GM13977 (cell line): ENCODE data around the gene CRYGB.
"Not testable (repeated sequence)": the region's sequence is repeated elsewhere in the genome, so short reads cannot be mapped to it uniquely, and the experiment has no call there.

ENCODE experiments used
- DNase-seq: peaks from one replicate; pipeline ENCODE4 v3.0.0; 2012; ENCODE audit warnings: low spot score
- CTCF ChIP-seq: IDR thresholded peaks from 2 replicates; pipeline ENCODE4 v1.5.1; 2012; ENCODE audit warnings: mild to moderate bottlenecking, control low read depth; ENCODE audit not compliant: insufficient read depth; ENCODE audit errors: extremely low read depth, missing control alignments
- in situ Hi-C: fragments of 300-500 bp; cut with MboI; formaldehyde crosslinking; loops from one replicate; pipeline ENCODE4 v1.12.0; 2022; ENCODE audit warnings: low sequenced_read_pairs, low pct_unique_long_range_greater_than_20kb, mixed read lengths, inconsistent platforms; ENCODE audit not compliant: unreplicated experiment

The CRYGB gene

GRCh38 chr2:208134928-208135586 lies 10.9 kb downstream of the CRYGB start:
- no peak for DNase-seq
- in situ Hi-C loops: no loop called here
- TF ChIP-seq CTCF: no peak

- DNase-seq: no peak
- in situ Hi-C loops: no loop called here
Measured at GRCh38 chr2:208130712-208131110, 15.2 kb downstream of the CRYGB start.

GRCh38 chr2:208129744-208130711 lies 15.9 kb downstream of the CRYGB start, which contains the start of gene CRYGC:
Gene CRYGC (minus strand): TSS chr2:208129828. CDS start chr2:208129792, 36 bp downstream.
- in situ Hi-C loops: no loop called here
- DNase-seq: no peak
- no peak for TF ChIP-seq CTCF

More at GRCh38 chr2:208130712-208131110, 15.2 kb downstream of the CRYGB start:
- no peak for TF ChIP-seq CTCF

GRCh38 chr2:208128136-208128535 lies 17.8 kb downstream of the CRYGB start:
- in situ Hi-C loops: no loop called here
- no peak for DNase-seq
- no peak for TF ChIP-seq CTCF

GRCh38 chr2:208127090-208127489 lies 18.9 kb downstream of the CRYGB start:
- no peak for DNase-seq
- no peak for TF ChIP-seq CTCF
- in situ Hi-C loops: no loop called here

DNA sequence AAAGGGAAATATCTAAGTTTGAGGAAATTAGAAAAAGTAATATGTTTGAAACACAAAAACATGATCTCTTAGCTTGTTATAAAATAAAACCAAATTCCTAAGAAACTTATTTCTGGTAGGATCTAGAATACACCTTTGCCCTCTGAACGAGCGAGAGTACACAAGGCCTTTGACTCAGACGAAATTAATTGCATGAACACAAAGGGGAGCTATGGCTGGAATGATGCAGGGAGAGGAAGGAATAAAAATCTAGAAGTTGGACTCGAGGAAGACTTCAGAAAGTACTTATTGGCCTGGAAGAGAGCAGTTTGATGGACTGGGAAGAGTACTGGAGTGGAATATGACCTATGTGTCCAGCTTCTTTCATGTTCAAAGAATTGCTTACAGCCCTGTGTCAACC lies 20.7 kb downstream of the CRYGB start:
- TF ChIP-seq CTCF: no peak
- in situ Hi-C loops: no loop called here
- no peak for DNase-seq

DNA sequence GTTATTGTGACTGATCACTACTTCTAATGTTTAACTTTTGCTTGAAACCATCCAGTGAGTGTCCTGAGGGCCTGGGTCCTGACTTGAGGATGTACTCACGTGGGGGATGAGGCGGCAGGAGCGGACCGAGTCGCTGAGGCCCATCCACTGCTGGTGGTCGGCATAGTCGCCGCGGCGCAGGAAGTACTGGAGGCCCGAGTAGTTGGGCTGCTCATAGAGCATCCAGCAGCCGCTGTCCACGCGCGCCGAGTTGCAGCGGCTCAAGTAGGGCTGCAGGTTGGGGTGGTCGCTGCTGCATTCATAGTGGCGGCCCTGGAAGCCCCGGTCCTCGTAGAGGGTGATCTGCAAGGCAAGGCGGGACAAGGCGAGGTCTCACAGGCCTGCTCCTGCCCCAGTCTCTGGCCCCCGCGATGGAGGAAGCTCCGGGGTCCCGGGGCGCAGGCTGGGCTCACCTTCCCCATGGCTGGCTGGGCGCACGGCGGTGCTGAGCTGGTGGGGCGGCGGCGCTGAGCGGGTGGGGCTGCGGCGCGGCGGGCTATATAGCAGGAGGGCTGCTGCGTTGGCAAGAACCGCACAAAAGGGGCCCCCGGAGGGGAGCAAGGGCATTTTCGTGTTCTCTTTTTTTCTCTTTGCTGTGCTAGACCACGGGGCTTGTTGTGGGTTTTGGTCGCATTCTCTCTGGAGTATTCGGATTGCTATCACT lies 21.8 kb downstream of the CRYGB start, which contains the start of gene CRYGD:
Gene CRYGD (minus strand): TSS at position 512 of the 703 bp plus-strand sequence. CDS start 51 bp downstream, at position 461.
- in situ Hi-C loops, DNase-seq: not testable (repeated sequence)
